ENCODE measurements around the gene AAR2. TPM values are rescaled to one million over a fixed set of nuclear protein-coding genes. Genes with fewer than 3 reads are reported as not detected.

The AAR2 gene
- total RNA-seq, 4 donors from 2014 or later = 25.5 to 33.3 (median 29.9) TPM

- DNase-seq = no peak
- Histone ChIP-seq H3K36me3 (no peaks in the 10 kb centered on the region), H3K9me3 (no peaks in the 10 kb centered on the region), H3K4me3 (replicated peaks in 1 of 3) (no peak overlapping the region), H3K27me3 (peaks cover 25% of the 10 kb centered on the region), H3K4me1 (peaks cover 8 to 12% of the 10 kb centered on the region in 2 donors), H3K27ac (no peak overlapping the region)
- TF ChIP-seq CTCF (IDR thresholded peaks at IDR 0.05) (no peak), POLR2A (IDR thresholded peaks at IDR 0.05) (no peak)
- WGBS, 2 donors = 32 to 37% methylated on average over 10 of the region's 10 CpGs
- intact Hi-C loops (cut with DNase I) = no loop called here
Observed at GRCh38 chr20:36304786-36305495, 68.7 kb downstream of the AAR2 start.

DNA sequence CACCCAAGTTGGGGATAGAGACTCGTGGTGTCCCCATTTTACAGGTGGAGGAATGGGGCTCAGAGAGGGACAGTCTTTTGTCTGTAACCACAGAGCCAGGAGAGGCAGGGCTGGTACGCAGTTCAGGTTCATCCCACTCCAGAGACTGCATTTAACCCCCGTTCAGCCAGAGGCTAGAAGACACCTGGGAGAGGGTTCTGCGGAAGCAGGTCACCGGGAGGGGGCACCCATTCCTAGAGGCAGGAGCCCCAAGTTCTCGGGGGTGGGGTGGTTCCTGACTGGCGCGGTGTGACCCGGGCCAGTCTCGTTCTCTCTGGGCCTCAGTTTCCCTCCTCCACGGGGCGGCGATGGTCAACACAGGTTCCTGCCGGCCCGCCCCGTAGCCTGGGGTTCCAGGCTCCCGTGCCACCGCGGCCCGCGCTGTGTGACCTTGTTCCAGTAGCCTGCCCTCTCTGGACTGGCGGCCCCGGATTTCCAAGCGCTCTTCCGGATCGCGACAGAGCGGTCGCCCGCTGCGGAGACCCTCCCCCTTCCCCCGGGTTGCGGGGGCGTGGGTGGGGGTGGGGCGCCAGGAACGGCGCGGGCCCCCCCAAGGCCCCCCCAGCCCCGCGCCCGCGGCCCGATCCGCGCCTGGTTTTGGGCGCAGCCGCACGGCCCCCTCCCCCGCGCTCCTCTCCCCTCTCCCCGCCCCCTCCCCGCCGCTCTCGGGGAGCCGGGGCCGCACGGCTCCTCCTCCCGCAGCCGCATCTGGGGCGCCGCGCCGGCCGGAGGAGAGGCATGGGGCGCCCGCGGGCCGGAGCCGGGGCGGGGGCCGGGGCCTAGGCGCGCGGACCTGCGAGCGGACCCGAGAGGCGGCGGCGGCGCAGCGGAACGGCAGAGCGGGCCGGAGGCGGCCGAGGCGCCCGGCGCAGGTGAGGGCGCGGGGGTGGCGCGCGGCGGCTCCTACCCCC is 69.6 kb downstream of the AAR2 start, which contains the start of gene DLGAP4:
TSS of gene DLGAP4 (plus strand) at position 738 of the 950 bp plus-strand sequence. CDS start 125,379 bp downstream, outside the sequence.
- H3K36me3 ChIP-seq = no peaks in the 10 kb centered on the region
- H3K27me3 ChIP-seq = peaks cover 25% of the 10 kb centered on the region
- peaks cover 8 to 12% of the 10 kb centered on the region in 2 donors for H3K4me1 ChIP-seq
- no peak within 1 kb of the TSS for H3K27ac ChIP-seq
- 3 to 5% methylated on average over 8 to 26 of the region's 96 CpGs for WGBS, 2 donors
- no peak for DNase-seq
- intact Hi-C loops (cut with DNase I) = no loop called here
- peak within 1 kb of the TSS in 1 of 3 donors; percentile 19 for H3K4me3 ChIP-seq (replicated peaks in 1 of 3)
- H3K9me3 ChIP-seq = no peaks in the 10 kb centered on the region
- TF ChIP-seq POLR2A (IDR thresholded peaks at IDR 0.05) = no peak
- no peak for TF ChIP-seq CTCF (IDR thresholded peaks at IDR 0.05)

Other genes starting within 250 kb of the AAR2 start
- gene EPB41L1, start 81.7 kb upstream of the AAR2 start, total RNA-seq = 10 to 100 TPM; 15.4 to 75.2 (median 42.3) TPM
- gene DLGAP4, start 69.9 kb downstream of the AAR2 start, total RNA-seq = 10 to 100 TPM; 29.3 to 52.4 (median 41.5) TPM